ENCODE measurements around the gene GTSF1L.

The GTSF1L gene

DNA sequence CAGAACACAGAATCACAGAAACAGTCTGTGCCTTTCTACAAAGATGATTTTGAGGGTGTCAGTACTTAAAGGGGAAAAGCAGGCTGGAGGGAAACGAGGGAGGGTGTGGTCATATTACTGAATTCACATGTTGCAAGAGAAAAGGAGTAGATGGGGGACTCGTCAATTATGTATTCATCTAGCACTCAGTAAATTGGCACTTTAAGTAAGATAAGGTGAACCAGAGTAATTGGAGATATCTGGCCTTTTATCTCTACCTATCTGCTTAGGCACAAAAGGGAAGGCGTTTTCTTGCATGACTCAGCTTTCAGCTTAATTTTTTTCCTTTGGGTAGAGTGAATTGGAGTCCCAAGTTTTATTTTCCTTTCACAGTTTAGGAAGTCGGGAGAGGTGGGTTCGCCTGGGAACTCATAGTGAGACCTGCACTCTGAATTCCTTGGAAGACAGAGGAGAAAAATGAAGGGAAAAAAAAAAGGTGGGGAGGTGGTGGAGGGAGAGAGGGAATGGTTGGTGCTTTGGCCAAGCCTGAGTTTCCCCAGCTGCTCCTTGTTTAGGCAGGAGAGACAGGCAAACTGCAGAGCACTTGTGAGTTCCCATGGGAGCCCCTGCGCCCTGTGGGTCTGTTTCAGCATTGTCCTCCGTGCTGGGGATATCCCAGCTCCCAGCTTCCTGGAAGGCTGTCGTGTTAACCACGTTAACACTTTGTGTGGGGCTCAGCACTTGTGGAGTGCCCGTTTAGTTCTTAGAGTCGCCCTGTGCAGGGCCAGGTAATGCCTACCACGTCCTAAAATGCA lies 19.7 kb upstream of the GTSF1L start:
- no peak for DNase-seq (ENCODE audit: low spot score)

DNA sequence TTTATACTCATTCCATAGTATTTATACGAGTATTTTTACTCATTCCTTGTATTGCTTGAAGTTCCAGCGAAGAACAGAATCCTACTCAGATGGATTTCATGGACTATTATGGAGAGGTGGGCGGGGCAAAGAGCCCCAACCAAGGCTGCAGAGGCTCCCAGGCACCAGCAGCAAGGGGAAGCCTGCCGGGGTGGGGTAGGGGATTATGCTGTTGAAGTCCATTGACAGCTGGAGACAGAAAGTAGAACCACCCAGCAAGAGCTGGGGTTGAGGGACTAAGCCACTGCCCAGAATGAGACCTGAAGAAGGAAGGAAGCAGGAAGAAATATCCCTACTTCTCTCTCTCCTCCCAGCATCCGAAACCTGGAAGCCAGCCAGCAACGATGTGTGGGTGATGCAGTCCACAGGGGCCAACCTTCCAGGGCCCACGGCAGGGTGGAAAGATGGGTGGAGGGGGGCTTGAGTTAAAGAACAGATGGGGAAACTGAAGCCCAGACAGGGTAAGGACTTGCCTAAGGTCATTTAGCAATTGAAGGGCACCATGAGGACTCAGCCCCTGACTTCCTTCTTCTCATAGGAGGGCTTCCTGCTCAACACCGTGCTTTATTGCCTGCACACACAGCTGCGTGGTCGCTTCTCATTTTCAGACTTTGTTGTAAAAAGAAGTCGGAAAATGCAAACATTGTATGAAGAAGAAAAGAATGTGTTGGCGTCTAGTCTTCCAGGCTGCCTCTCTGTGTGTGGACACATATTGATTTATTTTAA lies 18.3 kb upstream of the GTSF1L start:
- DNase-seq (ENCODE audit: low spot score), result no peak

DNA sequence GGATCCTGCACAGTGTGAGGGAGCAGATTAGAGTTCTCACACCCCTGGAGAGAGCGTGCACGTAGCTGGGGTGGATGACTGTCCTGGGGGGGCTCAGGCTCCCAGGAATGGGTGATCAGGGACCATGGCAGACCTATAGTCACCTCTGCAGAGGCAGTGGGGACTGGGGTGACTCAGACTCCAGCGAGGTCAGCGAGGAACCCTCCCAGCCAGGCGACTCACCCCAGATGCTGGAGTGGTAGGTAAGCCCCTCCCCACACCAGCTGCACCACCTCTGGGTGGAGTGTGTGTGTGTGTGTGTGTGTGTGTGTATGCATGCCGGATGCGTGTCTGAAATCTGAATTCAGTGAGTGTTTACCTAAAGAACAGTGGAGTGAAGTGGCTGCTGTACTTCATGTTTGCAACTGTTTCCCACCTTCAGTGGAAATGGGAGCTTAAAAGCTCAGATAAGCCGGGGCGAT lies 17.4 kb upstream of the GTSF1L start:
- no peak for DNase-seq (ENCODE audit: low spot score)

DNA sequence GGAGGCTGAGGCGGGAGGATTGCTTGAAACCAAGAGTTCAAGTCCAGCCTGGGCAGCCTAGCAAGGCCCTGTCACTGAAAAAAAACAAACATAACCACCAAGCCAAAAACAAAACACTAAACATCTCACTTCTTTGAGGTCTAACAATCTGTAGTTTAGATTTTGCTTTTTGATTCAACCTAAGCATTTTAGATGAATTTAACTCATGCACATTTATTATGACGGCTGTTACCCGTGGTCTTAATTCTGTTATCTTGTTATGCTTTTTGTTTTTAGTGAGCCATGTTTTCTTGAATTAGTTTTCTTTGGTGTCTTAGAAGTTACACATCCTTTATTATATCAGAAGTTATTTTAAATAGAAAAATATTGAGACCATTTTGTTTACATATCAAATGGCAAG lies 13.8 kb upstream of the GTSF1L start:
- no peak for DNase-seq (ENCODE audit: low spot score)

DNA sequence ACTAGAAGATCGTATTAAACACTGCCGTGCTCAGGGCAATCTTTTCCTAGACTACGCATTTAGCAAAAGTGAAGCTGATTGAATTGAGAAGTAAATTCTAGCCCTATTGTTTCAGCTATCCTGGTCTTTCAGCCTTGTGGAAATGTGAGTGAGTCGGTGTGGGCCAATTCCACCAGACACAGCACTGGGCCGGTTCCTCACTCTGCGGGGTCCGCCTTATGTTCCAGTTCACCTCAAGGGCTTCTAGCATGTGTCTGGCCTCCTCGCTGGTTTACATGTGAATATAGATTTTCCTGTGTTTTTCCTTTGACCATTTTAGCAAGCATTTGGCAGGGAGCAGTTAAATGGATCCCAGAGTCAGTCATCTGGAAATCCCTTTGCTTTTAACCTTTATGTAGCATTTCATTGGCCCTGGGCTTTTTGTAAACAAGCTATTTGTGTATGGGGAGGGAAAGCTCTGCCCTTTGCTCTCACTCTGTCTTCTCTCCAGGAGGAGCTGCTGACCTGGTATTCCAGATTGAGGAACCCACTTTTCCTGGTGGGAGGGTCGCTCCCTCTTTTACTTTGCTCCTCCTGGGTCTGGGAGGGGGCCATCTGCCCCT lies 12.4 kb upstream of the GTSF1L start:
- DNase-seq (ENCODE audit: low spot score), result no peak

DNA sequence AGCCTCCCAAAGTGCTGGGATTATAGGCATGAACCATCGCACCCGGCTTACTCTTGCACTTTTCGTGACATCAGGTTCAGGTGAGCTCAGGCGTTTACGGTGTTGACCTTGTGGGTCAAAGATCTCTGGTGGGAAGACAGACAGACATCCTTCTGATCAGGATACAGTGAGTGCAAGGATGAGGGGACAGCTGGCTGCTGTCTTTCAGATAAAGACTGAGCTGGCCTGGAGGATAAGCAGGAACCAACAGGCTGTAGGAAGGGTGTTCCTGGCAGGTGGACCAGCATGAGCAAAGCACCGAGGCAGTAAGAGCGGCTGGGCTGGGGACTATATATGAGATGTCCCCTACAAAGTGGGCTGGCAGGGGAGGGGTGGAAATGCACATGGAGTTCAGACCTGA lies 11.1 kb upstream of the GTSF1L start:
- DNase-seq (ENCODE audit: low spot score), result no peak

DNA sequence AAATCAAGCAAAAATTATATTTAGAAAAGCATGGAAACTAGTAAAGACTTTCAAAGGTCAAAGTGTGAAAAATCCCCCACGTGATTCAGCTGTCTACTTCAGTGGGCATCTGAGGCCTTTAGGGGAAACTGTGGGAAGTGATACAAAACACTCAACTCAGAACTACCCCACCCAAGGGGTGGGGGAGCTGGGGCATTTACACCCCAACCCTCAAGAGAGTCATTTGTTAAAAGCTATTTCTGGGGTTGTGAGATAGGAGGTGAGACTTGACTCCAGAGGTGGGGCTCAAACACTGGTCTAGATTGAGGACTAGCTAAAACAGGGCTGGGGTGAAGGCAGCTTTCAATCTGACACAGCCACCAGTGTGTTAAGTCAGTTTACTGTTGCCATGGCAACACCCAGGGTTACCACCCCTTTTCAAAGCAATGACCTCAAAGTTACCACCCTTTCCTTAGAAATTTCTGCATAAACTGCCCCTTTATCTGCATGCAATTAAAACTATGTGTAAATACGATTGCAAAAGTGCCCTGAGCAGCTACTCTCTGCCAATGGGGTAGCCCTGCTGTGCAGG lies 9.9 kb upstream of the GTSF1L start:
- DNase-seq (ENCODE audit: low spot score), result no peak

DNA sequence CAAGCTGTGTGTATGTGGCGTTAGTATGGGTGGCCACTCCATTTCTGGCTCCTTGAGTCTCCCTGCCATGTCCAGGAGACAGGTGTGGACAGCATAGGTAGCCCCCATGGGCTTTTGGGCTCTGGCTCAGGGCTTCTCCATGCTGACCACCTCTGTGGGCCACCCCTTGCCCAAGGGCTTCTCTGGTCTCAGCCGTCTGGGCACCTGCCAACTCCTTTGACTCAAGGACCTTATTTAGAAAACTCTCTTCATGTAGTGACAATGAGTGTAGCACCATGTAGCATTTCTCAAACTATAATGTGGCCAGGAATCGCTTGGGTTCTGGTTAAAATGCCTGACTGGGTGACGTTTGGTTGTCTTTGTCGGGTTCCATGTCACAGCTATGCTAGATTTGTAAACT lies 5.1 kb upstream of the GTSF1L start:
- DNase-seq (ENCODE audit: low spot score), result no peak

DNA sequence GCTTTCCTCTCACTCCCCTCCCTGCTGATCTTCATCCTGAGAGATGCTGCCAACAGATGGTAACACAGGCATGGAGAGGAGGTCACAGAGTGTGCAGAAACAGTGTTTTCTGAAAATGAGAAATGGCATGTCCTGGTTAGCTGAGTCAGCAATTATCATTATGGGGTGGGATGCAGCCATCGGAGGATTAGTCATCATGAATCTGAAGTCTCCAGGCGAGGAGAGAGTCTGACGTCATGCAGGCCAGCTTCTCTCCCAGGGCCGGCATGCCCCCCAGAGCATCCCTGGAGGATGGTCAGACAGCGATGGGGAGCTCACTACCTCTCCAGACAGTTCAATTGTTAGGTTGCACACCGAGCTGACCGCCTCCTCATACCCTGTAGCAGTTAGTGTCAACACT lies 4.7 kb upstream of the GTSF1L start:
- no peak for DNase-seq (ENCODE audit: low spot score)

DNA sequence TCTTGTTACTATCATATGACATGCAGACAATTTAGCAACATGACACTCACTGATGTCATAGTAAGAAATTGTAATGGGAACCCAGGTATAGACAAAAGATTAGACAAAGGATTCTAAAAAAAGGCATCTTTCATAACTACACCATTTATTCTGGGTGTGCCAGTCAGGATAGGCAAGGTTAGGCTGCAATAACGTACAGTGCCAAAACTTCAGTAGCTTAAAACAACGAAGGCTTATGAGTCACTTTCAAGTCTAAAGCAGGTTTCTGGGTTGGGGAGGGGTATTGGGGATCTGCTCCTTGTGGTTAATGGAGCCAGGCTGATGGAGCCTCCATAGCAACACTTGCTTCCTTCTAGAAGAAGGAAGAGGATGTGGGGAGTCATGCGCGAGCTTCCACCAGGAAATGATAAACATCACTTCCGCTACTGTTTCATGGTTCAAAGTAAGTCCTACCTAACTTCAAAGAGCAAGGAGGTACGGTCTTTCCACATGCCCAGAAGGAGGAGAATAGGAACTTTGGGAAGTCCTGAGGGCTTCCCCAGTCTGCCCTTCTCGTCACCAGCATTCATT lies 2.0 kb upstream of the GTSF1L start:
- DNase-seq (ENCODE audit: low spot score), result no peak

DNA sequence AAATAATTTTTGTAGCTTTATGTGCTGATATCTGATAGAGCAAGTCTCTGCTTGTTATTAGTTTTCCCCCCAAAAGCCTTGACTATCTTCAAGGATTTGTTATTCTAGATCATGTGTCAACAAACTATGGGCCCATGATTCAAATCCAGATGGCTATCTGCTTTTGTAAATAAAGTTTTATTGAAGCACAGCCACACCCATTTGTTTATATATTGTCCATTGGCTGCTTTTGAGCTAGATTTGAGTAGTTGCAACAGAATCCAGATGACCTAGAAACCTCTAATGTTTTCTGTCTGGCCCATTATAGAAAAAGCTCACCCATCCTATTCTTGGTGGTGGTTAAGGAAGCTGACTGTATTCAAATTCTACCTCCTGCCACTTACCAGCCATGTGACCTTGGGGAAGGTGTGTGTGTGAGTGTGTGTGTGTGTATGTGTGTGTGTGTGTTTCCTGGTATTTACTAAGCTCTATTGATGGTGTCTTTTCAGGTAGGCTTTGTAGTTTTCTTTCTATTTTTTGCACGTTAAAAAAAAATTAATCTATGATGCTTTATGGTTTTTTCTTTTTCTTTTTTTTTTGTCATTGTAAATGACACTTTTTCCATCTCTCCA lies 1.3 kb upstream of the GTSF1L start:
- no peak for DNase-seq (ENCODE audit: low spot score)

DNA sequence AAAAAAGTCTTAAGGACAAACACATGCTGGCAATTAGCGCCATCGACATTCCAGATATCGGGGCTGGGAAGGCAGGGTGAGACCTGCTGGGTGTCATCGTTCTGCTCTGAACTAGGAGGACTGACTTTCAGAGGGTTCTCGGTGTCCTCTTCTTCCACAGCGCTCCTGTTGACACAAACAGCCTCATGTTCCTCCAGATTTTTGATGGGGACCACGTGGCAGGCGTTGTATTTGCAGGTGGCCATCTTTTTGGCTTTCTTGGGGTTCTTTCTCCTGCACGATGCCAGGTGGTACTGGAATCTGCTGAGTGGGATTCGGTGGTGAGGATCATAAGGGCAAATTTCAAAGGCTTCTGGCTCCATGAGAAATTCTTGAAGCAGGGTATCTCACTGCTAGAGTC lies 469 bp downstream of the GTSF1L start:
- DNase-seq (ENCODE audit: low spot score), result no peak

DNA sequence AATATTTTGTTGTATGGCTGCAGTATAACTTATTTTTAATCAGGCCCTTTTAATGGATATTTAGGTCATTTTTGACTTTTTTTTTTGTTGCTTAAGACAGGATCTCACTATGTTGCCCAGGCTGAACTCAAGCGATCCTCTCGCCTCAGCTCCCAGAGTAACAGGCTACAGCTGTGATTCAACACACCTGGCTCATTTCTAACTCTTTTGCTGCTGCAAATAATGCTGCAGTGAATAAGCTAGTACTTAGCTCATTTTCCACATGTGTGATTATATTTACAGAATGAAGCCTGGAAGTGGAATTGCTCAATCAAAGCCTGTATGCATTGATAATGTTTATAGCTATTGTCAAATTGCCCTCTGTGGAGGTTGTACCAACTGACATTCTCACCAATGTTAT lies 1.1 kb downstream of the GTSF1L start:
- DNase-seq (ENCODE audit: low spot score), result no peak

DNA sequence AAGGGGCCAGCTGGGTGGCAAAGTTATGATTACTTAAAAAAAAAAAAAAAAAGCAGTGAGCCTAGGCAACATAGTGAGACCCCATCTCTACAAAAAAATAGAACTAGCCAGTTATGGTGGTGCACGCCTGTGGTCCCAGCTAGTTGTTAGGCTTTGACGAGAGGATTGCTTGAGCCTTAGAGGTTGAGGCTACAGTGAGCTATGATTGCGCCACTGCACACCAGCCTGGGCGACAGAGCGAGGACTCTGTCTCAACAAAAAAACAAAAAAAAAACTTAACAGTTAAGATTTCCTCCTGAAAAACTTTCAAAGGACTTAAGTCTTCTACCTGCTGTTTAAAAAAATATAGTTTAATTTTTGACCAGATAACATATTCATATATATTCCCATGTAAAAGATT lies 2.4 kb downstream of the GTSF1L start:
- DNase-seq (ENCODE audit: low spot score), result no peak

DNA sequence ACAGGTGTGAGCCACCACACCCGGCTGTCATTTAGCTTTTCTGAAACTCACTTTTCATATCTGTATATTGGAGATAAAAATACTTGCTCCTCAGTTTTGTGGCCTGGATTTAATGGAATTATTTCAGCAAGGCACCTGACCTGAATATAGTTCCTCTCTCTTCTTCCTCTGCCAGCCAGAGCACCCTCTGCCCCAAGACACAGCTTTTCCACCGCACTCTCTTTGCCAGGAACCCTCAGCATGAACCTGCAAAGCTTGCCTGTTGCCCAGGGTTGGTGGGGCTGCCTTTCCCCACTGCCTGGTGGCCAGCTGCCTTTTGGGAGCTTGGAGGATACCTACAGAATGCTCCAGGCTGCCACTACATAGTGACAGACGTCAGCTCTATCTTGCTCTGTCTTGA lies 3.1 kb downstream of the GTSF1L start:
- DNase-seq (ENCODE audit: low spot score), result no peak

DNA sequence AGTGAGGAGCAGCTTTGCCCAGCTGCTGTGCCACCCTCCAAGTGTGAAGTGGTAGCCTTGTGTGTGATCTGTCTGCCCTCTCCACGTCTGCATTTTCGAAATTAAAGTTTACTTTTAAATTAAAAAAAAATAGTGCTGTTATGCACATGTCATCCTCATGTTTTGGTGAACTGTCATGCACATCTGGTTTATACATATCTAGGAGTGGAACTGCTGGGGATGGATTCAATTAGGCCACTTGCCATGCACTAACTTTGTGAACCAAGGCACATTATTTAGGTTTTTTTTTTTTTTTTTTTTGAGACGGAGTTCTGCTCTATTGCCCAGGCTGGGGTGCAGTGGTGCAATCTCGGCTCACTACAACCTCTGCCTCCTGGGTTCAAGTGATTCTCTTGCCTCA lies 3.6 kb downstream of the GTSF1L start:
- DNase-seq (ENCODE audit: low spot score), result no peak

DNA sequence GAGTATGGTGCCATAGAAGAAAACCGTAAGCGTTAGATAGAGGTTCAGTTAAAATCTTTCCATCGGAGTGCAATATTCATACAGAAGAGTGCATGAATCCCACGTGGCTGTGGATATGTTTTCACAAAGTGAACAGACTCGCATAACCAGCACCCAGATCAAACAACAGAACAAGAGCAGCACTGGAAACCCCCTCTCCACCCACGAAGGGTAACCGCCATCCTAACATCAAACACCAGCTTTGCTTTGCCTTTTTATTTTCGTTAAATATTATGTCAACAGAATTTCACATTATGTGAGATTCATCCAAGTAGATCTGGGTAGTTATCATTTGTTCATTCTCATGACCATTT lies 4.7 kb downstream of the GTSF1L start:
- DNase-seq (ENCODE audit: low spot score), result no peak

DNA sequence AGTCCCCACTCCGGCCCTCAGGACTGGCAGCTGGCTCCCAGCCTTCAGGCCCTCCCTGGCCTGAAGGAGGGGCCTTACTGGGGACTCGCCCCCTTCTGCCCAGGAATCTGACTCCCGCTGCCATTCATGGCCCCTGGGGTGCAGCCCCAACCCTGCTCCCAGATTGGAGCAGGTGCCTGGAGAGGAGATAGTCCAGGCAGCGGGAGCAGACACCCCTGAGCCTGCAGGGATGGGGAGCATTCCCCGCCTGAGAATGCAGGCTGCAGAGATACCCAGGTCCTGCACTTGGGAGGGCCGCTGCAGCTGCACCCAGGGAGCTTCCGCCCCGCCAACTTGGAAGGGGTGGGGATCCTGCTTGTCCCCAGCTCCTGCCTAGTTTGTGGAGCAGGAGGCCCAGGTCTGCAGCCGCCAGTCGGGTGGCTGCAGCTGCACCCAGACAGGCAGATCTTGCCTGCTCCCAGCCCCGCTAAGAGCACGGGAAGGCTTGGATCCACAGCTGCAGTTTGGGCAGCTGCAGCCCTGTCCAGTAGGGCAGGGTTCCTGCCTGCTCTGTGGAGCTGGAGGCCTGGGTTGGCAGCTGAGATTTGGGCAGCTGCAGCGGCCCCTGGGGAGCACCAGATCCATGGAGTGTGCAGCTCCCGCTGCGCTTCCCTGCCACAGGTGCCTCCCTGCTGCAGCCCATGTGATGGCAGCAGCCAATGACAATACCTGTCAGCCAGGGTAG lies 5.2 kb downstream of the GTSF1L start:
- DNase-seq (ENCODE audit: low spot score), result no peak

DNA sequence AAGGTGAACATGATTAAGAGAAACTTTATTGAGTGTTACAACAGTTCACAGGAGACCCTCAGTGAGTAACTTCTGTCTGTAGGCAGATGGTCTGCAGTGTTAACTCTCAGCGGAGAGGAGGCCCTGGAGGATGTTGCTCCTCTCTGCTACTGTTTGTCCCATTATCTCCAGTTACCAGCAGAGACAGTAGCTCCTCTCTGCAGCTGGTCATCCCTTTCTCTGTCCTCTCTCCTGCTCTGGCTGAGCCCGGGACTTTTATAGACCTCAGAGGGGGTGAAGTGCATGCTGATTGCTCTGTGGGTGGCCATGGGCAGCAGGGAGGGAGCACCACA lies 5.7 kb downstream of the GTSF1L start:
- no peak for DNase-seq (ENCODE audit: low spot score)

DNA sequence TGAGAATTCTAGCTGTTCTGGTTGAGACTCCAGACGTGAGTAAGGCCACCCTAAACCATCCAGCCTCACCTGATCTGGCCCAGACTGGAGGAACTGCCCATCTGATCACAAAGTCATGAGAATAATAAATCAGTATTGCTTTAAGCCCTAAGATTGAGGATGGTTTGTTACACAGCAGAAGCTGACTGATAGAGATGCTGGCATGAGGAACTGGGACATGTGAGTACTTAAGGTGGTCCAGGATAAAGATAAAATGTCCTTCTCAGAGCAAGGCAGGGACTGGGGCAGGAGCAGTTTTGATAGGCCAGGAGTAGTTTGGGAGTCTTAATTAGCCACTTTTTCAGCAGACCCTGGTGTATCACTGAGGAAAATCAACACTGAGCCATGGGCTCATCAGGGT lies 6.8 kb downstream of the GTSF1L start:
- DNase-seq (ENCODE audit: low spot score), result no peak

DNA sequence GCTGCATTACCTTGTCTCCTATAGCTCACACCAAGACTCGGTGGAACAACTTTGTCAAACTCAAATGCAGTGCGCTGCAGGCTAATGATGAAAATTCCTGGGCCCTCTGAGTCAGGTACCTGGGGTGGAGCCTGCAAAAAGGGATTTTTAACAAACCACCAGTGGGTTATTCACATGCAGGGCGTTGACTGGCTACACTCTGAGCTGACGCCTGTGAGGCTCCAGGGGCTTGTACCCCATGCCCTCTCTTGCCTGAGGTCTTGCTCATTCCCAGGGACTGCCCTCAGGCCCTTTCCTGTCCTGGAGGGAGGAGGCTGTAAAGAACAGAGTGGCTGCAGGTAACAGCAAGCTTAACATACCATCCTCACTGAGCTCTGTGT lies 9.2 kb downstream of the GTSF1L start:
- no peak for DNase-seq (ENCODE audit: low spot score)

All from COLO829 (cell line).